ENCODE measurements around the gene POR. TPM values are rescaled to one million over a fixed set of nuclear protein-coding genes. Genes with fewer than 3 reads are reported as not detected.

POR gene
- total and polyA plus RNA-seq, 2 of the 8 experiments (the other 6 are each of a cell fraction or from before 2014, with no cell fraction given), result 98.7 to 144 TPM

GRCh38 chr7:75885036-75885435, 29.9 kb upstream of the POR start (continued):
- TF ChIP-seq CHD7 (IDR thresholded peaks at IDR 0.05; ENCODE audit: insufficient replicate concordance, low read length) (no peak), POLR2A (IDR thresholded peaks at IDR 0.05; ENCODE audit: control extremely low read depth in 1 of 2, low read depth in 2 of 2, low read length in 2 of 2) (no peak), HDAC6 (IDR thresholded peaks at IDR 0.05; ENCODE audit: low read depth, low read length) (no peak), EGR1 (IDR thresholded peaks at IDR 0.05; ENCODE audit: borderline replicate concordance, low read depth, low read length) (no peak), CTCF (IDR thresholded peaks at IDR 0.05; ENCODE audit: control extremely low read depth in 1 of 3, insufficient read depth in 1 of 3, low read depth in 1 of 3, low read length in 3 of 3) (no peak)
